LNCaP clone FGC (cell line): ENCODE results near the gene MSX1.

Experiments
- DNase-seq: peaks from one replicate; pipeline ENCODE4 v3.0.0-alpha.2; 2011; ENCODE audit warnings: low read depth
- H3K4me3 ChIP-seq: 2 replicates; pipeline ENCODE4 v1.5.1; 2011; ENCODE audit warnings: mild to moderate bottlenecking, low read depth, low read length, control low read depth
- CTCF ChIP-seq: IDR thresholded peaks from 2 replicates; pipeline ENCODE4 v1.5.1; 2012; ENCODE audit warnings: mild to moderate bottlenecking; ENCODE audit not compliant: control insufficient read depth, insufficient read depth; ENCODE audit errors: extremely low read depth

MSX1 gene

GRCh38 chr4:4838936-4839810 is 20.3 kb upstream of the MSX1 start:
- no peak for TF ChIP-seq CTCF

GRCh38 chr4:4840351-4840750 is 19.1 kb upstream of the MSX1 start:
- H3K4me3 ChIP-seq: no peak overlapping the region
- no peak for TF ChIP-seq CTCF
- no peak for DNase-seq

More at GRCh38 chr4:4838936-4839810, 20.3 kb upstream of the MSX1 start:
- no peak overlapping the region for H3K4me3 ChIP-seq
- no peak for DNase-seq

GRCh38 chr4:4841156-4841555 is 18.3 kb upstream of the MSX1 start:
- no peak for TF ChIP-seq CTCF
- no peak for DNase-seq
- no peak overlapping the region for H3K4me3 ChIP-seq

GRCh38 chr4:4842476-4843441 is 16.7 kb upstream of the MSX1 start:
- no peak for TF ChIP-seq CTCF
- no peak for DNase-seq
- H3K4me3 ChIP-seq: no peak overlapping the region

GRCh38 chr4:4843635-4844291 is 15.7 kb upstream of the MSX1 start:
- no peak for DNase-seq
- TF ChIP-seq CTCF: no peak

GRCh38 chr4:4845027-4845426 is 14.4 kb upstream of the MSX1 start:
- TF ChIP-seq CTCF: no peak
- DNase-seq: no peak
- no peak overlapping the region for H3K4me3 ChIP-seq

More at GRCh38 chr4:4843635-4844291, 15.7 kb upstream of the MSX1 start:
- no peak overlapping the region for H3K4me3 ChIP-seq
